HL-60 (cell line): ENCODE measurements around the gene ZNF358.

Experiments used
- DNase-seq, 2 experiments: peaks; one replicate each; pipeline ENCODE4 v3.0.0-alpha.2; 2010 to 2020; ENCODE audit warnings: low read depth in 1 of 2, low spot score in 1 of 2
- H3K27ac ChIP-seq: fragments of 250-450 bp; sonication (Bioruptor Pico); replicated peaks from 2 replicates; pipeline ENCODE4 v1.5.1; 2020; ENCODE audit warnings: mild to moderate bottlenecking, moderate library complexity
- H3K27me3 ChIP-seq: fragments of 250-450 bp; sonication (Bioruptor Pico); 2 replicates; pipeline ENCODE4 v1.5.1; 2021; ENCODE audit warnings: mild to moderate bottlenecking, moderate library complexity; ENCODE audit not compliant: insufficient read depth, poor library complexity, severe bottlenecking
- H3K4me3 ChIP-seq: replicated peaks from 2 replicates; pipeline ENCODE4 v1.5.1; 2011; ENCODE audit warnings: mild to moderate bottlenecking, control low read depth, low read length; ENCODE audit not compliant: insufficient read depth
- CTCF ChIP-seq: IDR thresholded peaks from one replicate; pipeline ENCODE4 v1.5.1; 2011; ENCODE audit warnings: low read length, control low read depth, inconsistent platforms; ENCODE audit not compliant: insufficient read depth
- GABPA ChIP-seq: IDR thresholded peaks from 2 replicates; pipeline ENCODE4 v1.6.1; 2012; ENCODE audit warnings: low read depth
- POLR2AphosphoS5 ChIP-seq: IDR thresholded peaks from 2 replicates; pipeline ENCODE4 v1.6.1; 2012; ENCODE audit warnings: low read depth
- REST ChIP-seq: IDR thresholded peaks from 2 replicates; pipeline ENCODE4 v1.6.1; 2012; ENCODE audit warnings: low read depth; ENCODE audit not compliant: insufficient replicate concordance
- SPI1 ChIP-seq: IDR thresholded peaks from 2 replicates; pipeline ENCODE4 v1.6.1; 2012; ENCODE audit warnings: low read depth, mild to moderate bottlenecking, borderline replicate concordance

The ZNF358 gene

GRCh38 chr19:7489609-7490044, 26.3 kb upstream of the ZNF358 start:
- H3K4me3 ChIP-seq: no peak overlapping the region
- no peak for DNase-seq
- no peak overlapping the region for H3K27ac ChIP-seq
- TF ChIP-seq GABPA (no peak), REST (no peak)
- no peaks in the 10 kb centered on the region for H3K27me3 ChIP-seq

- DNase-seq: peak; percentile 97 to 98
- no peaks in the 10 kb centered on the region for H3K27me3 ChIP-seq
- TF ChIP-seq CTCF (no peak), GABPA (0 out of 2 replicates have a peak, but pooled peaks have one; percentile 35), REST (no peak), SPI1 (no peak), POLR2AphosphoS5 (peak; percentile 94)
- H3K27ac ChIP-seq: peak overlapping the region; percentile 59
- H3K4me3 ChIP-seq: no peak overlapping the region
Measured at GRCh38 chr19:7492142-7492541, 23.8 kb upstream of the ZNF358 start.

GRCh38 chr19:7492558-7492957, 23.3 kb upstream of the ZNF358 start:
- no peak for TF ChIP-seq CTCF
- no peak for TF ChIP-seq SPI1
- Histone ChIP-seq H3K27me3 (no peaks in the 10 kb centered on the region), H3K4me3 (no peak overlapping the region), H3K27ac (peak overlapping the region; percentile 55)
- no peak for DNase-seq

- Histone ChIP-seq H3K27ac (no peak overlapping the region), H3K27me3 (no peaks in the 10 kb centered on the region), H3K4me3 (no peak overlapping the region)
- no peak for DNase-seq
- TF ChIP-seq GABPA (no peak), REST (no peak), CTCF (no peak), POLR2AphosphoS5 (no peak), SPI1 (no peak)
Measured at GRCh38 chr19:7494416-7495098, 21.3 kb upstream of the ZNF358 start.
